Astrocyte (in vitro differentiated cells and primary cell): Measurements from ENCODE around the gene SLC35F1. TPM values are rescaled to one million over a fixed set of nuclear protein-coding genes. Genes with fewer than 3 reads are reported as not detected.

Experiments
- DNase-seq: peaks from one replicate; pipeline ENCODE4 v3.0.0-alpha.2; 2010; ENCODE audit warnings: low read depth
- FAIRE-seq: peaks from 2 replicates; lab custom pipeline; 2011; peaks lifted over from hg19 to GRCh38; lab: Jason Lieb, UNC
- H2AFZ ChIP-seq: 2 replicates; pipeline ENCODE4 v1.6.0; 2012; ENCODE audit warnings: low read depth, low read length, inconsistent platforms
- H3K27ac ChIP-seq: 2 replicates; pipeline ENCODE4 v1.5.1; 2011; ENCODE audit warnings: low read depth, low read length, inconsistent platforms
- H3K27me3 ChIP-seq: 2 replicates; pipeline ENCODE4 v1.6.0; 2011; ENCODE audit warnings: low read length, inconsistent platforms; ENCODE audit not compliant: insufficient read depth
- H3K36me3 ChIP-seq: 2 replicates; pipeline ENCODE4 v1.5.1; 2011; ENCODE audit warnings: low read length, inconsistent platforms; ENCODE audit not compliant: insufficient read depth
- H3K4me1 ChIP-seq: 2 replicates; pipeline ENCODE4 v1.5.1; 2011; ENCODE audit warnings: low read length, inconsistent platforms; ENCODE audit not compliant: insufficient read depth
- H3K4me2 ChIP-seq: 2 replicates; pipeline ENCODE4 v1.6.0; 2012; ENCODE audit warnings: low read length, inconsistent platforms
- H3K4me3 ChIP-seq: 2 replicates; pipeline ENCODE4 v1.5.1; 2011; ENCODE audit warnings: low read depth, mild to moderate bottlenecking, low read length, inconsistent platforms; ENCODE audit not compliant: insufficient read depth
- H3K79me2 ChIP-seq: 2 replicates; pipeline ENCODE4 v1.6.0; 2012; ENCODE audit warnings: mild to moderate bottlenecking, low read length, inconsistent platforms; ENCODE audit not compliant: insufficient read depth
- H3K9ac ChIP-seq: 2 replicates; pipeline ENCODE4 v1.6.0; 2012; ENCODE audit warnings: mild to moderate bottlenecking, low read length, inconsistent platforms
- H3K9me3 ChIP-seq: 2 replicates; pipeline ENCODE4 v1.5.1; 2012; ENCODE audit warnings: low read depth, mild to moderate bottlenecking, low read length, inconsistent platforms; ENCODE audit not compliant: insufficient read depth
- H4K20me1 ChIP-seq: 2 replicates; pipeline ENCODE4 v1.6.0; 2012; ENCODE audit warnings: low read length, inconsistent platforms; ENCODE audit not compliant: insufficient read depth
- H3K27ac Mint-ChIP-seq: one replicate; pipeline ENCODE4 v1.8.0; 2021; ENCODE audit warnings: mild to moderate bottlenecking, mixed read lengths; ENCODE audit not compliant: unreplicated experiment
- H3K27me3 Mint-ChIP-seq: one replicate; pipeline ENCODE4 v1.8.0; 2021; ENCODE audit warnings: low read depth, mixed read lengths; ENCODE audit not compliant: unreplicated experiment
- H3K36me3 Mint-ChIP-seq: one replicate; pipeline ENCODE4 v1.8.0; 2021; ENCODE audit warnings: low read depth, mixed read lengths; ENCODE audit not compliant: unreplicated experiment
- H3K4me1 Mint-ChIP-seq: one replicate; pipeline ENCODE4 v1.8.0; 2021; ENCODE audit warnings: low read depth, mixed read lengths; ENCODE audit not compliant: unreplicated experiment
- H3K4me3 Mint-ChIP-seq: one replicate; pipeline ENCODE4 v1.8.0; 2021; ENCODE audit warnings: mild to moderate bottlenecking, moderate library complexity, mixed read lengths; ENCODE audit not compliant: unreplicated experiment
- H3K9me3 Mint-ChIP-seq: one replicate; pipeline ENCODE4 v1.8.0; 2021; ENCODE audit warnings: mild to moderate bottlenecking, mixed read lengths; ENCODE audit not compliant: unreplicated experiment
- EZH2 ChIP-seq: IDR thresholded peaks from 2 replicates; pipeline ENCODE4 v1.6.1; 2012; ENCODE audit warnings: mild to moderate bottlenecking, low read length, inconsistent platforms; ENCODE audit not compliant: insufficient read depth
- total RNA-seq: library from RNA; stranded (reverse); gene quantifications from 2 replicates; pipeline ENCODE4 v1.2.1, GENCODE V29; 2021
- TF ChIP-seq, protein P1 (sequence below): IDR thresholded peaks from 2 replicates; pipeline ENCODE4 v1.5.1; 2011; ENCODE audit warnings: low read depth, mild to moderate bottlenecking, inconsistent platforms, low read length, moderate library complexity; ENCODE audit not compliant: insufficient read depth

SLC35F1 gene
- total RNA-seq, 1 donor from 2014 or later = 1.0 TPM

DNA sequence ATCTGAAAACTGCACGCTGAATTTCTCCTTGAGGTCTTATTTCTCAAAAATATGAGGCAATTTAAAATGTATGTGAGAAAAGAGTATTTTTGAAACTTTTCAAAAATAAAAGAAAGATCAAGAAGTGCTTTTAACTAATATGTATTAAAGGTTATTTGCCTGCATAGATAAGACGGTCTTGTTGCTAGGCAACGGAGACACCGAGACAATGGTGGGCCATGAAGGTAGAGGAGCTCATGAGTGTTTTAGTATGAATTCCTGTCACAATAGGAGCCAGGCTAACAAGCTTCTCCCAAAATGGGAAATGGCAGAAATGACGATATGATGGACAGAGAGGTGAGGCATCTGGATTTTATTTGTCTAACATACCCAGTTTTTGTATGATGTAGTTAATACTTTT is 308.2 kb downstream of the SLC35F1 start:
- H3K9me3 Mint-ChIP-seq = peaks cover 2% of the 10 kb centered on the region
- DNase-seq (no peak), FAIRE-seq (no peak)
- H3K36me3 ChIP-seq = no peaks in the 10 kb centered on the region
- H3K4me1 ChIP-seq = no peaks in the 10 kb centered on the region
- no peaks in the 10 kb centered on the region for H3K9me3 ChIP-seq
- H4K20me1 ChIP-seq = no peaks in the 10 kb centered on the region
- no peaks in the 10 kb centered on the region for H3K27me3 ChIP-seq
- H3K27me3 Mint-ChIP-seq = no peaks in the 10 kb centered on the region
- H3K79me2 ChIP-seq = no peaks in the 10 kb centered on the region
- H3K36me3 Mint-ChIP-seq = no peaks in the 10 kb centered on the region
- H2AFZ ChIP-seq = no peak overlapping the region
- no peak overlapping the region for H3K27ac Mint-ChIP-seq
- H3K9ac ChIP-seq = no peak overlapping the region
- no peak for TF ChIP-seq EZH2
- TF ChIP-seq, protein P1, sequence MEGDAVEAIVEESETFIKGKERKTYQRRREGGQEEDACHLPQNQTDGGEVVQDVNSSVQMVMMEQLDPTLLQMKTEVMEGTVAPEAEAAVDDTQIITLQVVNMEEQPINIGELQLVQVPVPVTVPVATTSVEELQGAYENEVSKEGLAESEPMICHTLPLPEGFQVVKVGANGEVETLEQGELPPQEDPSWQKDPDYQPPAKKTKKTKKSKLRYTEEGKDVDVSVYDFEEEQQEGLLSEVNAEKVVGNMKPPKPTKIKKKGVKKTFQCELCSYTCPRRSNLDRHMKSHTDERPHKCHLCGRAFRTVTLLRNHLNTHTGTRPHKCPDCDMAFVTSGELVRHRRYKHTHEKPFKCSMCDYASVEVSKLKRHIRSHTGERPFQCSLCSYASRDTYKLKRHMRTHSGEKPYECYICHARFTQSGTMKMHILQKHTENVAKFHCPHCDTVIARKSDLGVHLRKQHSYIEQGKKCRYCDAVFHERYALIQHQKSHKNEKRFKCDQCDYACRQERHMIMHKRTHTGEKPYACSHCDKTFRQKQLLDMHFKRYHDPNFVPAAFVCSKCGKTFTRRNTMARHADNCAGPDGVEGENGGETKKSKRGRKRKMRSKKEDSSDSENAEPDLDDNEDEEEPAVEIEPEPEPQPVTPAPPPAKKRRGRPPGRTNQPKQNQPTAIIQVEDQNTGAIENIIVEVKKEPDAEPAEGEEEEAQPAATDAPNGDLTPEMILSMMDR = no peak
- H3K4me3 ChIP-seq = no peak overlapping the region
- no peak overlapping the region for H3K27ac ChIP-seq
- H3K4me2 ChIP-seq = no peak overlapping the region
- H3K4me1 Mint-ChIP-seq = no peaks in the 10 kb centered on the region
- no peak overlapping the region for H3K4me3 Mint-ChIP-seq

DNA sequence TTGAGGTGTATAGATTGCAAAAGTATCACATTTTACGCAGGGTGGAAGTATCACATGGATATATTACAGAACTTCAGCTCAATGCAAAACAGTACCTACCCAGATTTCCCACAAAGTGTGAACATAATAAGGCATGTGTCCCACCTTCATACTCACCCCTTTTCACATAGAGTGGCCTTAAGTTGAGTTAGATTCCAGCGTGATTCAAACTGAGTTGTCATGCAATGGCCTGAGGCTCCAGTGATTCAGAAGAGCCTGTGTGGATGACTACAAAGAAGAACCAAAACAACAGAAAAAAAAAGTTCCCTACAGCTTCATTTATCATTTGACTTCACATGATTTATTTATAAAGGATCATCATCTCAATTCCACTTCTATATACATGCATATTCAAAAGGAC is 309.7 kb downstream of the SLC35F1 start:
- Histone ChIP-seq H3K4me2 (no peak overlapping the region), H3K27ac (no peak overlapping the region), H2AFZ (no peak overlapping the region), H4K20me1 (no peaks in the 10 kb centered on the region), H3K9ac (no peak overlapping the region), H3K27me3 (no peaks in the 10 kb centered on the region), H3K9me3 (no peaks in the 10 kb centered on the region), H3K4me1 (no peaks in the 10 kb centered on the region), H3K79me2 (no peaks in the 10 kb centered on the region), H3K36me3 (no peaks in the 10 kb centered on the region), H3K4me3 (no peak overlapping the region)
- Mint-ChIP-seq H3K27ac (no peak overlapping the region), H3K36me3 (no peaks in the 10 kb centered on the region), H3K9me3 (peaks cover 2% of the 10 kb centered on the region), H3K27me3 (no peaks in the 10 kb centered on the region), H3K4me3 (no peak overlapping the region), H3K4me1 (no peaks in the 10 kb centered on the region)
- DNase-seq = no peak
- no peak for FAIRE-seq
- TF ChIP-seq, protein P1 = no peak
- TF ChIP-seq EZH2 = no peak

DNA sequence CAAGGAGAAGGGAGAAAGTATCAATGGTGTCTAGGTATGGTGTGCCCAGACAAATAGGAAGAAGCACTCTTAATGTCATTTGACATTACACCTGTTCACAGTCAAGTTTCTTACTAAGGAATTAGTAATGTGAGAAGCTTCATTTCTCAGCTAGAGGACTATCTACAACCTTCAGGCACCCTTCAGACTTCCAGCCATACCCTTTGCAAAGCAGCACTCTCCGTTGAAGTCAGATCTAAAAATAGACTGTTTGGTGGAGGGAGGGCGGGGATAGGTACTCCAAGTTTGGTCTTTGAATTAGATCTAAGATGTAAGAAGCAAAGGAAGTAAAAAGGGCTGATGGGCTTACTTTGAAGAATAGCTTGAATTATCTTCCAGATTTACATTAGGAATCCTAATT is 311.1 kb downstream of the SLC35F1 start:
- H3K4me1 Mint-ChIP-seq = no peaks in the 10 kb centered on the region
- no peaks in the 10 kb centered on the region for H3K36me3 Mint-ChIP-seq
- H3K9me3 Mint-ChIP-seq = peaks cover 2% of the 10 kb centered on the region
- Histone ChIP-seq H3K36me3 (no peaks in the 10 kb centered on the region), H3K27ac (no peak overlapping the region), H3K79me2 (no peaks in the 10 kb centered on the region), H4K20me1 (no peaks in the 10 kb centered on the region), H3K4me2 (no peak overlapping the region), H2AFZ (no peak overlapping the region), H3K9me3 (no peaks in the 10 kb centered on the region), H3K4me1 (no peaks in the 10 kb centered on the region), H3K27me3 (no peaks in the 10 kb centered on the region), H3K4me3 (no peak overlapping the region), H3K9ac (no peak overlapping the region)
- no peaks in the 10 kb centered on the region for H3K27me3 Mint-ChIP-seq
- H3K27ac Mint-ChIP-seq = no peak overlapping the region
- H3K4me3 Mint-ChIP-seq = no peak overlapping the region
- no peak for FAIRE-seq
- no peak for DNase-seq
- TF ChIP-seq, protein P1 = no peak
- no peak for TF ChIP-seq EZH2
